Measurements from ENCODE around the gene IMMP2L. TPM values are rescaled to one million over a fixed set of nuclear protein-coding genes. Genes with fewer than 3 reads are reported as not detected.

IMMP2L gene
- polyA plus RNA-seq, 1 donor (not counting 4 experiments of a cell fraction or from before 2014, with no cell fraction given): 14.1 TPM

DNA sequence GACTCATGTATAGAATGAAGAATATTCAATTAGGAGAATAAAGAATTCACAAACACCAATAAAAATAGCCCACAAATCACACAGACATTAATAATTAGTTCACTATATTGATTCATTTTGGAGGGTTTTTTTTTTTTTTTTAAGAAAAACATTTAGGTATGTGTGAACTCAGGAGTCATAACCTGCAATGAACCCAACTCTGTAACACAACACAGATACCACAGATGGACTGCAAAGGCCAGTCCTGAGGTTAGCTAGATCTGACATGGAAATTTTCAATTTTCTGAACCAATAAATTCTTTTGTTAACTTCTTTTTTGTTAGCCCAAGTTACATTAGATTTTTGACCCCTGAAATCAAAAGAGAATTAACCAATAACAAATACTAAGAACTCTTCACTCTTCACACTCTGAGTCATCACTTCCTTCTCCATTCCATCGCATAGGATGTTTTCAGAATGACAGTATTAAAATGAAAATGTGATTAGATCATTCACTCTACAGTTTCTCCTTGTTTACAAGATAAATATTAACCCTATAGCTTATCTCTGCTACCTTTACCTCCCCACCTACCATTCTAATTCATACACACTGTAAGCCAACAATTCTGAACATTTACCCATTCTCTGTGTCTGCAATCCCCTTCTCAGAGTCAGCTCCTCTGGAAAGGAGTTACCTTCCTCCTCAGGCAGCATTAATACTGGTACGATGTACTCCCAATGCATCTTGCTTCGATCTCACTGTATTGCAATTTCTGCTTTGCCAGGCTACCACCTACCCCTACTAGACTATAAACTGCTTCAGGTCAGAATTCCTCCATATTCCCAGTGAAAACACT lies 329.8 kb downstream of the IMMP2L start:
- Histone ChIP-seq H3K4me3 (ENCODE audit: control insufficient read depth in 2 of 3, extremely low read depth in 1 of 3, insufficient read depth in 2 of 3, low read depth in 1 of 3, low read length in 3 of 3) (no peak overlapping the region), H3K79me2 (ENCODE audit: control insufficient read depth, insufficient read depth, low read length) (no peaks in the 10 kb centered on the region), H3K27ac (ENCODE audit: control insufficient read depth, insufficient read depth, low read length) (no peak overlapping the region), H3K36me3 (ENCODE audit: control insufficient read depth in 2 of 2, extremely low read depth in 1 of 2, insufficient read depth in 2 of 2, low read length in 2 of 2) (no peaks in the 10 kb centered on the region), H3K4me1 (ENCODE audit: control insufficient read depth, extremely low read depth, insufficient read depth, low read length) (peaks cover 9% of the 10 kb centered on the region), H3K9me3 (ENCODE audit: control insufficient read depth, low read depth, low read length) (no peaks in the 10 kb centered on the region), H3K4me2 (ENCODE audit: control insufficient read depth, extremely low read depth, insufficient read depth, low read depth, low read length) (peak overlapping the region; percentile 39), H3K9me1 (ENCODE audit: control insufficient read depth, extremely low read depth, insufficient read depth, low read length) (no peaks in the 10 kb centered on the region), H4K20me1 (ENCODE audit: control insufficient read depth, extremely low read depth, insufficient read depth, low read length) (no peaks in the 10 kb centered on the region), H3K9ac (ENCODE audit: control insufficient read depth, extremely low read depth, insufficient read depth, low read length) (no peak overlapping the region), H2AFZ (ENCODE audit: control insufficient read depth, low read length) (no peak overlapping the region), H3K27me3 (ENCODE audit: control insufficient read depth, extremely low read depth, insufficient read depth, low read length) (no peaks in the 10 kb centered on the region)
- FAIRE-seq: peak; percentile 48
- dilution Hi-C loops (cut with MboI; ENCODE audit: extremely low pct_ligation_motif_present, low sequenced_read_pairs): no loop called here
- TF ChIP-seq, protein P1, sequence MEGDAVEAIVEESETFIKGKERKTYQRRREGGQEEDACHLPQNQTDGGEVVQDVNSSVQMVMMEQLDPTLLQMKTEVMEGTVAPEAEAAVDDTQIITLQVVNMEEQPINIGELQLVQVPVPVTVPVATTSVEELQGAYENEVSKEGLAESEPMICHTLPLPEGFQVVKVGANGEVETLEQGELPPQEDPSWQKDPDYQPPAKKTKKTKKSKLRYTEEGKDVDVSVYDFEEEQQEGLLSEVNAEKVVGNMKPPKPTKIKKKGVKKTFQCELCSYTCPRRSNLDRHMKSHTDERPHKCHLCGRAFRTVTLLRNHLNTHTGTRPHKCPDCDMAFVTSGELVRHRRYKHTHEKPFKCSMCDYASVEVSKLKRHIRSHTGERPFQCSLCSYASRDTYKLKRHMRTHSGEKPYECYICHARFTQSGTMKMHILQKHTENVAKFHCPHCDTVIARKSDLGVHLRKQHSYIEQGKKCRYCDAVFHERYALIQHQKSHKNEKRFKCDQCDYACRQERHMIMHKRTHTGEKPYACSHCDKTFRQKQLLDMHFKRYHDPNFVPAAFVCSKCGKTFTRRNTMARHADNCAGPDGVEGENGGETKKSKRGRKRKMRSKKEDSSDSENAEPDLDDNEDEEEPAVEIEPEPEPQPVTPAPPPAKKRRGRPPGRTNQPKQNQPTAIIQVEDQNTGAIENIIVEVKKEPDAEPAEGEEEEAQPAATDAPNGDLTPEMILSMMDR (optimal IDR thresholded peaks at IDR 0.05 in 1 of 3, IDR thresholded peaks at IDR 0.05 in 1 of 3, conservative IDR thresholded peaks at IDR 0.05 in 1 of 3; ENCODE audit: extremely low read depth in 1 of 3, insufficient read depth in 2 of 3, low read length in 3 of 3): no peak
- TF ChIP-seq EZH2 (IDR thresholded peaks at IDR 0.05; ENCODE audit: low read length): no peak
- DNase-seq (ENCODE audit: low read depth, low spot score): no peak

DNA sequence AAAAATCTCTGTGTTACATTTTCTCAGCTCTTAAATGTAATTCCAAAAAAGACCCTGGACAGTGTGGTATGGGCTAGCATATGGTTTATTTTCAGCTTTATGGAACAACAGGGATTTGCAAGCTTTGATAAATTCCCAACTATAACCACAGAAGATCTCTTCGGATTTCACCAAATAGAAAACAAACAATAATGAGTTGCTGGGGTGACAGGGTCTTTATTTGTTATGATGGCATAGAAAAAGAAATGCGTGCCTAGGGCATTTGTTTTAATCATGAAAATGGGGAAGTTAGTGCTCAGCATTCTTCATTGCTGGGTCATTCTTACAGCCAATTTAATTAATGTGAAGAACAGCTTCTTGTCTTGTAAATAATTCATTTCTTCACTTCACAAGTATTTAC lies 332.4 kb downstream of the IMMP2L start:
- Histone ChIP-seq H3K79me2 (ENCODE audit: control insufficient read depth, insufficient read depth, low read length) (no peaks in the 10 kb centered on the region), H2AFZ (ENCODE audit: control insufficient read depth, low read length) (no peak overlapping the region), H3K9me1 (ENCODE audit: control insufficient read depth, extremely low read depth, insufficient read depth, low read length) (no peaks in the 10 kb centered on the region), H3K27ac (ENCODE audit: control insufficient read depth, insufficient read depth, low read length) (no peak overlapping the region), H3K4me3 (ENCODE audit: control insufficient read depth in 2 of 3, extremely low read depth in 1 of 3, insufficient read depth in 2 of 3, low read depth in 1 of 3, low read length in 3 of 3) (no peak overlapping the region), H3K27me3 (ENCODE audit: control insufficient read depth, extremely low read depth, insufficient read depth, low read length) (no peaks in the 10 kb centered on the region), H4K20me1 (ENCODE audit: control insufficient read depth, extremely low read depth, insufficient read depth, low read length) (no peaks in the 10 kb centered on the region), H3K9ac (ENCODE audit: control insufficient read depth, extremely low read depth, insufficient read depth, low read length) (no peak overlapping the region), H3K36me3 (ENCODE audit: control insufficient read depth in 2 of 2, extremely low read depth in 1 of 2, insufficient read depth in 2 of 2, low read length in 2 of 2) (no peaks in the 10 kb centered on the region), H3K9me3 (ENCODE audit: control insufficient read depth, low read depth, low read length) (no peaks in the 10 kb centered on the region), H3K4me1 (ENCODE audit: control insufficient read depth, extremely low read depth, insufficient read depth, low read length) (peaks cover 9% of the 10 kb centered on the region), H3K4me2 (ENCODE audit: control insufficient read depth, extremely low read depth, insufficient read depth, low read depth, low read length) (no peak overlapping the region)
- TF ChIP-seq EZH2 (IDR thresholded peaks at IDR 0.05; ENCODE audit: low read length): no peak
- TF ChIP-seq, protein P1 (optimal IDR thresholded peaks at IDR 0.05 in 1 of 3, IDR thresholded peaks at IDR 0.05 in 1 of 3, conservative IDR thresholded peaks at IDR 0.05 in 1 of 3; ENCODE audit: extremely low read depth in 1 of 3, insufficient read depth in 2 of 3, low read length in 3 of 3): no peak
- dilution Hi-C loops (cut with MboI; ENCODE audit: extremely low pct_ligation_motif_present, low sequenced_read_pairs): no loop called here
- no peak for FAIRE-seq
- DNase-seq (ENCODE audit: low read depth, low spot score): no peak

Data from keratinocyte (primary cell).